Activated CD4-positive, alpha-beta T cell treated with anti-CD3 and anti-CD28 coated beads for 48 hours (primary cell): Measurements from ENCODE around the gene MRPS12.
"Not testable (repeated sequence)": the region's sequence is repeated elsewhere in the genome, so short reads cannot be mapped to it uniquely, and the experiment has no call there.

ENCODE experiments used
- DNase-seq: peaks from one replicate; pipeline ENCODE4 v3.0.0-alpha.2; 2020

Gene MRPS12

GRCh38 chr19:38942471-38943181 is 11.9 kb downstream of the MRPS12 start:
- no peak for DNase-seq

- DNase-seq = no peak
These were observed 14.3 kb downstream of the MRPS12 start for GRCh38 chr19:38944981-38945506.

- DNase-seq = no peak
These were observed 15.0 kb downstream of the MRPS12 start for GRCh38 chr19:38945562-38946228.

- DNase-seq = no peak
These were observed 15.7 kb downstream of the MRPS12 start for GRCh38 chr19:38946229-38947010.

- peak; percentile 94 for DNase-seq
These were observed 19.0 kb downstream of the MRPS12 start for GRCh38 chr19:38949580-38950367.

- DNase-seq = no peak
These were observed 20.4 kb downstream of the MRPS12 start for GRCh38 chr19:38951187-38951586.

GRCh38 chr19:38952395-38953165 is 21.8 kb downstream of the MRPS12 start:
- peak; percentile 42 for DNase-seq

- no peak for DNase-seq
These were observed 22.9 kb downstream of the MRPS12 start for GRCh38 chr19:38953677-38954076.

- no peak for DNase-seq
These were observed 25.5 kb downstream of the MRPS12 start for GRCh38 chr19:38956264-38956663.

- DNase-seq = no peak
These were observed 27.6 kb downstream of the MRPS12 start for GRCh38 chr19:38958301-38958700.

GRCh38 chr19:38959618-38960017 is 28.9 kb downstream of the MRPS12 start:
- DNase-seq = no peak

GRCh38 chr19:38964738-38965137 is 34.0 kb downstream of the MRPS12 start:
- DNase-seq = no peak

- DNase-seq = not testable (repeated sequence)
These were observed 35.4 kb downstream of the MRPS12 start for GRCh38 chr19:38966149-38966548.

- no peak for DNase-seq
These were observed 40.2 kb downstream of the MRPS12 start for GRCh38 chr19:38970664-38971532.

- no peak for DNase-seq
These were observed 40.9 kb downstream of the MRPS12 start for GRCh38 chr19:38971672-38972071.

GRCh38 chr19:38974624-38975213 is 44.0 kb downstream of the MRPS12 start:
- DNase-seq = no peak

- DNase-seq = no peak
These were observed 44.6 kb downstream of the MRPS12 start, which contains the start of gene FBXO17 for GRCh38 chr19:38975214-38975860. FBXO17 (minus strand) TSS chr19:38975742; CDS start chr19:38950319, 25,423 bp downstream.

- DNase-seq = no peak
These were observed 45.1 kb downstream of the MRPS12 start for GRCh38 chr19:38975861-38976271.

- peak; percentile 84 for DNase-seq
These were observed 46.9 kb downstream of the MRPS12 start for GRCh38 chr19:38977445-38978325.
